Measurements from ENCODE around the gene PEX11G.

GRCh38 chr19:7444042-7444441 is 44.8 kb downstream of the PEX11G start:
- TF ChIP-seq YY1 (IDR thresholded peaks at IDR 0.05; ENCODE audit: insufficient read depth, insufficient read length) (no peak), SUZ12 (IDR thresholded peaks at IDR 0.05; ENCODE audit: extremely low read depth, insufficient read depth, insufficient read length) (no peak), ZNF274 (IDR thresholded peaks at IDR 0.05; ENCODE audit: low read depth, low read length) (no peak)

Data from NT2/D1 (cell line).